A549 treated with CpdA at 1 μM for 4 hours (cell line): ENCODE results near the gene CD69. TPM values are rescaled to one million over a fixed set of nuclear protein-coding genes. Genes with fewer than 3 reads are reported as not detected.

Experiments used
- total RNA-seq: library from RNA; stranded (reverse); fragments of 200-300 nt; extraction: Qiagen RNA extraction; gene quantifications from 5 replicates; pipeline ENCODE4 v1.2.3, GENCODE V29; 2022; ENCODE audit warnings: low read depth

Gene CD69
- total RNA-seq = not detected in 5 replicates

DNA sequence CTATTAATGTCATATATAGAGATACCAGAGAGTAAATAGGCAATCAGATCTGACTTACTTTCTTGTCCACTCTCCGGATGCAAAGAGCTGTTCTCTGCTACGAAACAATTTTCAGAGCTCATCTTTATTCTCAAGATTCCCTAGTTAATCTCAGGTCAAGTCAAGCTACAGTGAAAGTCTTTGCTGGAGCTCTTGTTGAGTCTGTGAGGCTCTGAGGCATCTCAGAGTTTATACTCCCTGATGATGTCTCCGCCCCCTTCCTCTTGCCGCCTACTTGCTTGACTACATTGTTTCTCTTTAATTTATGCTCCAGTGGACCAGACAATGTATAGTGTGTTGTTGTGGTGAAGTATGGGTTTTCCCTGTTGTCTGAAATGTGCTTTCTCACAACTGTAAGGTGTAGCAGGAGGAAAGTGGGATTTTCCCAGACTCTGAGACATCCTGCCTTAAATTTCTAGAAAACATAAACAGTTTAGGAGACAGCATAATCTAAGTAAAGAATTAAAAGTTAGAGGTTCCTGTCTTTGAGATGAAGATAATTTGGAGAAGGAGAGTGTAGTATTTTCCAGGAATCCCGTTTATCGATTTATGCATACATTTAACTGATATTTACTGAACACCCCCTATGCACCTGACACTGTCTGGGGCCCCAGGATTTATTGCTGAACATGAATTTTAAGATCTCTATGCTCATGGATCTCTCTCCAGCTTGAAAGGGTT is at the start of gene CD69:
Gene CD69 (minus strand): TSS at position 203 of the 720 bp plus-strand sequence. CDS start 81 bp downstream, at position 122.

DNA sequence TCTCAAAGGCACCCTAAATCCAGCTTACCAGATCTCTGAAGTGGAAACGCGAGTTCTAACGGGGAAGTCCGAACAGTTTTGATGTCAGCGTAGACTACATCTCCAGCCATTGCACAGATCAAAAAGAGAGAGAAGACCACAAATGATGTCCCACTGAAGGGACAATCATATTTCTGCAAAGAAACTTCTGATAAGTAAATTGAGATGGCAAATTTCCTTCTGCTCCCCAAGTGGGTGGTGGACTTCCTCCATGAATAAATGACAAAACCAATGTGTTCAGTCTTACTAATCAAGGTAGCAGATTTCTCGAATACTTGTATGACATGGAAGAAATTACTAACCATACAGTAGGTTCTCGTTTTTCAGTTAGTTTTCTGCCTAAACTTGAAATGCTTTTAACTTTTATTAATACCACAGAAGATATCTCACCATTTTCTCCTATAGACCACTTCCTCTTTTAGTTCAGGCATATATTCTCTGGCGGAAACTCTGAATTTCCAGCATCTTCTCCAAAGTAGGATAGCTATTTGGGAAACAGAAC is 27.7 kb downstream of the CD69 start, which contains the start of gene CLECL1:
Gene CLECL1 (minus strand): TSS at position 177 of the 541 bp plus-strand sequence.

Other genes with a start within 250 kb of the CD69 start
- not detected in 5 replicates for gene KLRB1, start 153.0 kb downstream of the CD69 start, total RNA-seq
- gene CLEC2D, start 91.2 kb downstream of the CD69 start, total RNA-seq = 0.30 to 1.2 TPM (median 0.83 TPM) in 5 replicates
- gene CLECL1, start 27.8 kb downstream of the CD69 start, total RNA-seq = not detected in 5 replicates
- not detected in 5 replicates for gene KLRF1, start 66.6 kb upstream of the CD69 start, total RNA-seq
- 1.4 to 3.0 TPM (median 1.9 TPM) in 5 replicates for gene CLEC2B, start 108.5 kb upstream of the CD69 start, total RNA-seq
- gene KLRF2, start 120.6 kb upstream of the CD69 start, total RNA-seq = not detected in 5 replicates
- gene CLEC2A, start 171.5 kb upstream of the CD69 start, total RNA-seq = not detected in 5 replicates
- gene CLEC12A, start 210.5 kb upstream of the CD69 start, total RNA-seq = not detected in 5 replicates
- gene CLEC1B, start 238.2 kb upstream of the CD69 start, total RNA-seq = not detected in 5 replicates
- not detected in 5 replicates for gene CLEC12B, start 249.7 kb upstream of the CD69 start, total RNA-seq